Raji (cell line): ENCODE measurements around the gene SIL1.

ENCODE experiments used
- POLR2A ChIP-seq: IDR thresholded peaks from 2 replicates; pipeline ENCODE4 v1.6.1; 2011; ENCODE audit warnings: low read depth, low read length, control low read depth; ENCODE audit not compliant: insufficient read depth

The SIL1 gene

DNA sequence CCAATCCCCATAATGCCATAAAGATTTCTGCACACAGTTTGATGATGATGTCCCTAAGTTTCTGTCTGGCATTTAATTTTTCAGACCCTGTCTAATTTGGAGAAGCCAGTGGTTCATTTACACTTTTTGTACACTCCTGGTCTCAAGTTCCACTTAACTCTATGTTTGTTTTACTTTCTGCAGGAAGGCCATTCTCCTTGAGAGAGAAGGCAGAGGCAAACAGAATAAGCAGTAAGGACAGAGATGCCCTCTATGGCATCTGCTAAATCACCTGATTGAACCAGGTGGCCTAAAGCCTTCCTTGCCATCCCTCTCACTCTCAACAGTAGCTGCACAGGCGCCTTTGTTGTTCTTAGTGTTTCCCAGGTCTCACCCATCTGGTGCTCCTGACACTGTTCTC, 236.9 kb downstream of the SIL1 start:
- no peak for TF ChIP-seq POLR2A

- TF ChIP-seq POLR2A = no peak
These were observed 237.9 kb downstream of the SIL1 start for GRCh38 chr5:138960145-138960692.

GRCh38 chr5:138956801-138957200, 241.4 kb downstream of the SIL1 start:
- TF ChIP-seq POLR2A = no peak

DNA sequence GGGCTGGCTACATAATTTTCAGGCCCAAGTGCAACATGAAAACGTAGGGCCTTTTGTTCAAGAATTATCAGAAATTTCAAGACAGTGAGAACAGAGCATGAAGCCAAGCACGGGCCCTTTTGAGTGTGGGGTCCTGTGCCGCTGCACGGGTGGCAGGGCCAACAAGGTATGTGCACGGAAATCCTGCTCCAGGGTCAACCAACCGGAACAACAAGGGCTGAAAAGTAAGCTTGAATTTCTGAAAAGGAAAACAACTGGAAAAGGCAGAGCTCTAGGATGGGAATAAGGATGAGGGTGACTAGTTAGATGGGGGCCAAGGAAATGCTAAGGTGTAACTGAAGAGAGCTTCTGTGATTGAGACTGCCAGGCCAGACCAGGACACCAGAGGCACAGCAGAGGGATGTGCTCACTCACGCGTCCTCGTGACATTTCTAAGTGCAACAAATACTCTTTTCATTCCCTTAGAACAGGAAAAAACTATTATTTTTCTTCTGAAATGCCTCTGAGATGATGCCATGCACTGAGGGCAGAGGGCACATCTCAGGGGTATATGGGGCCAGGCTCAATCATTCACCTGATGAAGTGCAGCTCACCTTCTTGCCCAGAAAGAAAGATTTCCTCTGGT, 242.4 kb downstream of the SIL1 start:
- no peak for TF ChIP-seq POLR2A

GRCh38 chr5:138955013-138955660, 243.0 kb downstream of the SIL1 start:
- no peak for TF ChIP-seq POLR2A

- no peak for TF ChIP-seq POLR2A
These were observed 243.7 kb downstream of the SIL1 start for GRCh38 chr5:138954257-138955012.

DNA sequence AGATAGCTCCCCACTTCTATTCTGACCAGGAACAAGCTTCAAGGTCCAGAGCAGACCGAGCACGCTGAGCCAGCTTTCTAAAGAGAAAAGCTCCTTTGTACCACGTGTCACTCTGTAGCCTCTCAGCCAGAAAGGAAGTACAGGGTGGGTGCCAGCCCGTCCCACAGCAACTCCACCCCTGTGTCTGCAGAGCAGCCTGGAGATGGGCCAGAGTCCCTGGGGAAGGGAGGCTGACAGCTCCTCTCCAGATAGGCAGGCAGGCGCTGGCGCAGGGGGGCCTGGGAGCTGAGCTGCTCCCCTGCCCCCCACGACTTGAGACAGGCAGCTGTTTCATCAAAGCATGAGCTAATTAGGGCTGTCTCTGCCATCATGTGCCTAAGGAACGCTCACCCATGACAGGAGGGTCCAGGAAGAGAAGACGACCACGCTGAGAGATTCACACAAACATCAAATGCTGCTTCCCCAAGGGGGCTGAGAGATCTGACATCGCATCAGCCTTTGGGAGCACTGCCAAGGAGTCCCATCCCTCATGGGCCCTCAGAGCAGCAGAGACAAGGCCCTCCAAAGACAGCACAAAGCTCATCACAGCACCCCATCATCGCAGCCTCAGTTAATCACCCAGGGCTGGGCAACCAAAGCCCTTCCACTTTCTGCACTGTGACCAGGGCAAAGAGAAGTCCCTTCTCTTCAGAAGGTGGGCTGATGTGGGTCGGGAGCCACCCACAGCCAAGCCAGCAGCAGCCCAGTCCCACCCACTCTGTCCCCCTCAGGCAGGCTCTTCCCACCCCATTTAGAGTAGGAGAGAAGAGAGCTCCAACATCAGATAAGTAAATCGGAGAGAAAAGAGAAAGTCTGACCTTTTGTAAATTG, 244.5 kb downstream of the SIL1 start:
- no peak for TF ChIP-seq POLR2A

- TF ChIP-seq POLR2A = no peak
These were observed 245.2 kb downstream of the SIL1 start for GRCh38 chr5:138952962-138953361.

- TF ChIP-seq POLR2A = no peak
These were observed 246.0 kb downstream of the SIL1 start for GRCh38 chr5:138951986-138952735.

- TF ChIP-seq POLR2A = no peak
These were observed 246.8 kb downstream of the SIL1 start for GRCh38 chr5:138951091-138951985.

- TF ChIP-seq POLR2A = no peak
These were observed 247.6 kb downstream of the SIL1 start for GRCh38 chr5:138950421-138951031.

GRCh38 chr5:138949988-138950387, 248.2 kb downstream of the SIL1 start:
- no peak for TF ChIP-seq POLR2A

- TF ChIP-seq POLR2A = no peak
These were observed 249.0 kb downstream of the SIL1 start for GRCh38 chr5:138949223-138949574.
